A204.1 (cell line): ENCODE measurements around the gene AUP1.

Experiments used
- FAIRE-seq: peaks from 2 replicates; lab custom pipeline; 2012; peaks lifted over from hg19 to GRCh38; lab: Jason Lieb, UNC

AUP1 gene

DNA sequence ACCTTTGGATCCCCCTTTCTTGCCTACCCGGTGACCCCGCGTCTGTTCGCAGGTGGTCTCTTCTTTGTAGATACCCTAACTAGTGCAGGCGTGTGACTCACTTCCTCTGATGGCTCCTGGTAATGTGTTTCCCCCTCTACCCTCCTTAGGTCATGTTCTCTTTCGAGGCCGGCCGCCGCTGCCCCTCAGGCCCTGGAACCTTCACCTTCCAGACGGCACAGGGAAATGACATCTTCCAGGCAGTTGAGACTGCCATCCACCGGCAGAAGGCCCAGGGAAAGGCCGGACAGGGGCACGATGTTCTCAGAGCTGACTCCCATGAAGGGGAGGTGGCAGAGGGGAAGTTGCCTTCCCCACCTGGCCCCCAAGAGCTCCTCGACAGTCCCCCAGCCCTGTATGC is 26.7 kb upstream of the AUP1 start:
- FAIRE-seq: no peak

DNA sequence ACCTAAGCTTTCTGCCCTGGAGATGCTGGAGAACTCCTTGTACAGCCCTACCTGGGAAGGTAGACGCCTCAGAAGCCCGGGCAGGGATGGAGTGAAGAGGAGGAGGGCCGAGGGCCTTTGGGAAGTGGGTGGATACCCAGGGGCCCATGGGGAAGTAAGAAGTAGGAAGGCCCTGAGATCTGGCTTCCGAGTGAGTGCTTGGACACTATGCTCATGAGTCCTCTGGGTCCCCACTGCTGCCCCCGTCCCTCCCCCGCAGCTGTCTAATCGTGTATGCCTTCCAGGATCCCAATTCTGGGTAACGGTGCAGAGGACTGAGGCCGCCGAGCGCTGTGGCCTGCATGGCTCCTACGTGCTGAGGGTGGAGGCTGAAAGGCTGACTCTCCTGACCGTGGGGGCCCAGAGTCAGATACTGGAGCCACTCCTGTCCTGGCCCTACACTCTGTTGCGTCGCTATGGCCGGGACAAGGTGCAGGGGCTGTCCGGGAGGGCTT is 26.2 kb upstream of the AUP1 start:
- no peak for FAIRE-seq

DNA sequence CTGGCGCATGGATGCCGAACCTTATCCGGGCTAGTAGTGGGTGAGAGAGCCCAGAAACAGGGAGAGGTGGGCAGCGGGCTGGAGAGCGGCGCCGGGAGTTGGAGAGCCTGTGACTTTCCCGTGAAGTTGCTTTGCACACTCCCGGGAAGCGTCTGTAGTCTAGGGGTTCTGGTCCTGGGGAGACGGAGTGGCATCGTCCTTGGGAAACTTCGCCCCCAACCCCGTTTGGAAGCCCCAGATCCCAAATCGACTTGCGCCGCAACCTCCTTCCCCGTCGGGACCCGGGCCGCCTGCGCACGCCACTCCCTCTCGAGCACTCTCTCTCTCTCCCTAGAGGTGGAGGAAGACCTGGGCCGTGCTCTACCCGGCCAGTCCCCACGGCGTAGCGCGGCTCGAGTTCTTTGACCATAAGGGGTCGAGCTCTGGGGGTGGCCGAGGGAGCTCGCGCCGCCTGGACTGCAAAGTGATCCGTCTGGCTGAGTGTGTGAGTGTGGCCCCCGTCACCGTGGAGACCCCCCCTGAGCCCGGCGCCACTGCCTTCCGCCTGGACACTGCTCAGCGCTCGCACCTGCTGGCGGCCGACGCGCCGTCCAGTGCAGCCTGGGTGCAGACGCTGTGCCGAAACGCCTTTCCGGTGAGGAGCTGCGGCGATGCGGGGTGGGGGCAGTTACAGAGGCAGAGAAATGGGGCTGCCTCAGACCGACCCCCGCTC is 25.5 kb upstream of the AUP1 start:
- FAIRE-seq: no peak

DNA sequence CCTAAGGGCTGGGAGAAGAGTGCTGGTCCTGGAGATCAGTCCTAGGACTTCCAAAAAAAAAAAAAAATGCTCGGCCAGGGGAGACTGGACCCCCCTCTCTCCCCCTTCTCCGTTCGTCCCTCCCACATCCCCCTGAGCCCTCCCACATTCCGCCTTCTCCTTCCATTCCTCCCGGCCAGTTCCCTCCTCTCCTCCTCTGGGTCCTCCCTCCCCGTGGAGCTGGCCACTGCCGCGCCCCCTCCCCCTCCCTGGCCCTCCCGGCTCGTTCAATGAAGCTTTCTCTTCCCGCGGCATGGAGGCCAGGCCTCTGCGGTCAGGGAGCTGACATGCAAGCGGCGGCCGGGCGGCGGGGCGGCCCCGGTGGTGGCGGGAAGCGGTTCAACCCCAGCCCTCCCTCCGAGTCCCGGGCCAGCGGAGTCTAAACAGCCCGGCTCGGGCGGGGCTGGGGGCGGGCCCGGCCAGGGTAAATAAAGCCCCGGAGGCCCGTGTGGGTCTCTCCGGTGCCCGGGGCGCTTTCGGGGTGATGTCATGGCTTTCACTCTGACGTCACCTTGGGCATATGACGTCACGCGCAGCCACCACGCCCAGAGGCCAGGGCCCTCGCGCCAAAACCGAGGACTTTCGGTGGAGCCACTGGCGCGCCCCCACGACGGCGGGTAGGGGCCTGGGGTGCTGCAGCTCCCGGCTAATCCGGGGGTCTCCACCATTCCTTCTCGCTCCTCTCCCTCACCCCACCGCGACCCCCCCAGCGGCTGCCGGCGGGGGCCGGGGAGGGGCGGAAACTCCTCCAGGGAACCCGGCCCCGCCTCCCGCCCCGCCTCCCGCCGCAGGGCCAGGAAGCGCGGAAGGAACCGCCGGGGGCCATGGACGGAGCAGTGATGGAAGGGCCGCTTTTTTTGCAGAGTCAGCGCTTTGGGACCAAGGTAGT is 24.6 kb upstream of the AUP1 start, which contains the start of the genes DOK1 and LOXL3:
TSS of gene DOK1 (plus strand) at position 829 of the 928 bp plus-strand sequence. CDS start at position 864, 35 bp downstream.
TSS of gene LOXL3 (minus strand) at position 51 of the 928 bp plus-strand sequence. CDS start 1,308 bp downstream, outside the sequence.
- FAIRE-seq: no peak

GRCh38 chr2:74552914-74553811 is 23.7 kb upstream of the AUP1 start:
- FAIRE-seq: no peak

GRCh38 chr2:74551942-74552913 is 22.7 kb upstream of the AUP1 start:
- FAIRE-seq: no peak

- FAIRE-seq: no peak
These were observed 22.0 kb upstream of the AUP1 start for GRCh38 chr2:74551530-74551929.

DNA sequence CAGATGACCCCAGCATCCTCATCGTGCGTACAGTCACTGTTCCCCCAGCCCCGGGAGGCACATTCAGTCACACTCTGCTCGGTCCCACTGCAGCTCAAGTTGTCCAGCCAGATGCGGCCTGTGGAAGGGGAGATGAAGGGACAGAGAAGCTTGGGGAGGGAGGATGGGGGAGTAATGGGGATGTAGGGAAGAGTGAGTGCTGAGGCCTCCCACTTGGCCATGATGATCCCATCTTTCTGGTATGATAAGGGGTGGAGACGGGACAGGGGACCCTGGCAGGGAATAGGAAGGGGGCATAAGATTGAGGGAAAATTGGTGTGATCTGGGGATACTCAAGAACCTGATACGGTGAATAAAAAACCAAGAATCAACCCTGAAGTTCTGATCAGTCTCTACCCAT is 20.7 kb upstream of the AUP1 start:
- FAIRE-seq: no peak

GRCh38 chr2:74548900-74549826 is 19.7 kb upstream of the AUP1 start:
- FAIRE-seq: no peak

DNA sequence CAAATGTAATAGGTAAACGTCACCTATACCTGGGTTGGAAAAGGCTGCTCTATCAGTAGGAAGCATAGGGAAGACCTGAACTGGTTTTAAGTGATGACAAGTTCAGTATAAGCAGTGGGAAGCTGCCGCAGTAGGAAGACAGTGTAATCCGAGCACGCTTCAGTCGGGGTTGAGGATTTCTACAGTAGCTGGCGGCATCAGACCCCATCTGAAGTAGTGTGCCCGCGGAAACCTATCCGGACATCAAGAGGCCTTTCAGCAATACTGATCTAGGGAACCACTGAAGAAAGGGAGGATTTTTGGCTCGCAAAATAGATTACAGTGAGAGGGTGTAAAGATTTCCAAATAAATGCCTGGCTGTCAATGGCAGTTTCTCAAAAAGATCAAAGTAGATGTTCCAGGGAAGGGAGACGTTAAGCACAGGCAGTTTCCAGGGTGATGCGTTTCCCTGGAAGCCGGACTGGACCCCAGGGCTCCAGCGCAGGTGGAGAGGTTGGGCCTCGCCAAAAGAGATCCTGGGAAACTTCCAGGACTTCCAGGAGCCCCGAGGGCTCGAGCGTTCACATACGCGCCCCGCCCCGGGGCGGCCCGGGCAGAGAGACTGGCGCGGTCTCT is 18.9 kb upstream of the AUP1 start:
- FAIRE-seq: no peak

DNA sequence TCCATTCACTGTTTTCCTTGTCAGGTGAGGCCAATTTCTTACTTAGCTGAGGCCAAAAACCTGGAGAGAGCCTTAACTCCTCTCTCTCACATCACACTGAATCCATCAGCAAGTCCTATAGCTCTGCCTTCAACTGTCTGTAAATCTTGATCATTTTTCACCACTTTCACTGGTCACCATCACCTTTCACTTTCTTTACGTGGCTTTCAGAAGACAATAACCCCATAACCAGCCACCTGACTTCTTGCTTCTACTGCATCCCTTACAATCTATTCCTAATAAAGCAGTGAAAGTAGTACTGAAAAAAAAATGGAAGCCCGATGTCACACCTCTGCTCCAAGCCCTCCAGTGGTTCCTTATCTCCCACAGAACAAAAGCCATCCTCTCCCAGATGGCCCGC is 16.5 kb upstream of the AUP1 start:
- FAIRE-seq: no peak

DNA sequence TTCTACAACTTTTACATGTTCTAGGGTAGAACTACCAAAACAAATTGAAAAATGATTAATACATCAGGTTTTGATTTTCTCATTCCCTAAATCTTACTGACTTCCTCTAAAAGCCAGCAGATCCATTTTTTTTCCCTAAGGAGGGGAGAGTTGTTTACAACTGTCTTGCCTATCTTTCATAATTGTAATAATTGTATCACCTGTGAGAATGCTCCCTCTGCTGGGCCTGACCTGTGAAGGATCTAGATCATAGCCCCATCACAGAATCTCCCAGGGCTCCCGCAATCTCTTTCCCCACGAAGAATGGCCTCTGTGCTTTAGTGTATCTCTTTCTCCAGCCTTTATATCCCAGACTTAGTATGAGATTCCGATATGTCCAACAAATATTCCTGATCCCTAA is 15.1 kb upstream of the AUP1 start:
- no peak for FAIRE-seq

DNA sequence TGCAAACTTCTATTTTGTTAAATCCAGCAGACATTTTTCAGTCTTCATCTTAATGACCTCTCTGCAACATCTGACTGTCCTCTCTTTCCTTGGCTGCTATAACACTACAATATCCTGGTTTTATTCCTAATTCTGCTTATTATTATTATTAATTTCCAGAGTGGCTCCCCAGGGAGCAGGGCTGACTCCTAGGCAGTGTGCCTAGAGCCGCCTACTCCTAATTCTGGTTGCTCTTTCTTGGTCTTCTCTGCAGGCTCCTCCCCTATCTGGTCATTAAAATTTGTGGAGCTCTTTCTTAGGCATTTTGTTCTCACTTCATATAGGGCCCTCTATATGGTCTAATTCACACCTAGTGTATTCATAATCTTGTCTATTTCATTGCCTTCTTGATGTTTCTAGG is 13.5 kb upstream of the AUP1 start:
- FAIRE-seq: no peak

DNA sequence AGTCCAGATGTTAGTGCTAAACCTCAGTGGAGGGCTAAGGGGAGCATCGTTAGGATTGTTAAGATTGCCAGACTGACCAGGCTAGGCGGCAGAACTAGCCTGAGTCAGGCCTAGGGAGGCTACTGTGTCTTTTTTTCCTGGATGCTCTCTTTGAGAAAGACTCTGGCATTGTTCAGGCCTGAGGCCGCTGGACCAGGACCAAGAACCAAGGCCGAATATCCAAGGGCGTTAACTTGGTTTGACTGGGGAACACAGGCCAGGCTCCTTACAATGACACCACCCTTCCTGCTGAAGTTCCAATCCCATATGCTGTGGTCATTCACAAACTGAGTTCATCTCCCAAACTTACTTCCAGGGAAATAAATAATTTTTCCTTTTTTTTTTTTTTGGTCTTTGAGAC is 10.8 kb upstream of the AUP1 start:
- FAIRE-seq: no peak

DNA sequence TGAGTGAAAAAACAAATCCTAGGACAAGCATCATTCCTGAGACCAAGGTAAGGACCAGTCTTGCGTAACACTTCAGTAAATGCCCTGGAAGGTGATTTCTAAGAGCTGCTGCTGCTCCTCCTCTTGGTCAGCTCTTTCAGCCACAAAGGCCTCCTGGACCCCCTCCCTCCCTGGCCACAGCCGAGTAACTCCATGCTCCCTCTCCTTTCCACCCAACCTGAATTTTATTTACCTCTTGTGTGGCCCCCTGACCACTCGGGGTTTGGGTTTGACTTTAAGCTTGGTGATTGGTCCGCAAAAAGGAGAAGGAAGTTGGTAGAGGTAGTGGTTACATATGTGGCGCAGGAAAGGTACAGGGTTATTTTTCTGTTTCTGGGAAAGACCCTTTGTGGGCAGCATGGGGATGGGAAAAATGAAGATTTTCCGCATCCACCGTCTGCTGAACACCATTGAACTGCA is 9.4 kb upstream of the AUP1 start:
- FAIRE-seq: no peak

DNA sequence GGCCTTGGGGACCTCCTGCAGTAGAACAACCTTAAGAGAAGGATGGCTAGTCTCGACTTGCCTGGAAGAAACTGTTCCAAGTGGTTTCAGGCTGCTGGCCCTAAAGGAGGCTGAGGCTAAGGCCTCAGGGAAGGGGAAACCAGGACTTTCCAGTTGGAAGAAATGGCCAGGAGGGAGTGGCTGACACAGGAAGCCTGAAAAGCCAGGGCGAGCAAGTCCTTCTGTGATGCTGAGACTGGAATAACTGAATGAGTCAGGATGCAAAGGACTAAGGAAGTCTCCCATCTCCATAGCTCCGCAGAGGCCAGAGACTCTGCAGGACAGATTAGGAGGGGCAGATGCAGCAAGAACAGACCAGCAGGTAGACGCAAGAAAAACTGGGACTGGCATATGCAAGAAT is 7.6 kb upstream of the AUP1 start:
- no peak for FAIRE-seq

GRCh38 chr2:74536166-74536950 is 6.9 kb upstream of the AUP1 start:
- no peak for FAIRE-seq

GRCh38 chr2:74535440-74535965 is 6.0 kb upstream of the AUP1 start:
- FAIRE-seq: no peak
